ENCODE data around the gene KCNC1.

- TF ChIP-seq CTCF (conservative IDR thresholded peaks at IDR 0.05 in 1 of 2, IDR thresholded peaks at IDR 0.05 in 1 of 2; ENCODE audit: low read depth in 1 of 2, low read length in 2 of 2) (no peak), EZH2 (IDR thresholded peaks at IDR 0.05; ENCODE audit: low read length, missing control alignments) (no peak)
Measured at GRCh38 chr11:17813391-17814059, 78.9 kb downstream of the KCNC1 start.
